Keratinocyte (primary cell): ENCODE data around the gene SOWAHA. TPM values are rescaled to one million over a fixed set of nuclear protein-coding genes. Genes with fewer than 3 reads are reported as not detected.

Experiments used
- DNase-seq: peaks from one replicate; pipeline ENCODE4 v3.0.0-alpha.2; 2011; ENCODE audit warnings: low read depth, missing footprints, low spot score
- FAIRE-seq: peaks from 2 replicates; lab custom pipeline; 2011; peaks lifted over from hg19 to GRCh38; lab: Jason Lieb, UNC
- H2AFZ ChIP-seq: 2 replicates; pipeline ENCODE4 v1.6.0; 2012; ENCODE audit warnings: low read length, control low read depth, inconsistent platforms; ENCODE audit not compliant: control insufficient read depth
- H3K27ac ChIP-seq: 2 replicates; pipeline ENCODE4 v1.5.1; 2011; ENCODE audit warnings: low read length; ENCODE audit not compliant: control insufficient read depth, insufficient read depth
- H3K27me3 ChIP-seq: 3 replicates; pipeline ENCODE4 v1.6.0; 2011; ENCODE audit warnings: low read length; ENCODE audit not compliant: control insufficient read depth, insufficient read depth; ENCODE audit errors: extremely low read depth
- H3K36me3 ChIP-seq, 2 experiments: 2 replicates in 1 of 2; 3 replicates in 1 of 2; pipeline ENCODE4 v1.5.1; 2011; ENCODE audit warnings: low read length in 2 of 2, mild to moderate bottlenecking in 1 of 2; ENCODE audit not compliant: control insufficient read depth in 2 of 2, insufficient read depth in 2 of 2; ENCODE audit errors: extremely low read depth in 1 of 2
- H3K4me1 ChIP-seq: 3 replicates; pipeline ENCODE4 v1.5.1; 2011; ENCODE audit warnings: low read length; ENCODE audit not compliant: control insufficient read depth, insufficient read depth; ENCODE audit errors: extremely low read depth
- H3K4me2 ChIP-seq: 3 replicates; pipeline ENCODE4 v1.6.0; 2011; ENCODE audit warnings: low read depth, low read length; ENCODE audit not compliant: control insufficient read depth, insufficient read depth; ENCODE audit errors: extremely low read depth
- H3K4me3 ChIP-seq, 3 experiments: fragments of 200-600 bp in 1 of 3; sonication (generic) in 1 of 3; 2 replicates in 2 of 3; 3 replicates in 1 of 3; pipeline ENCODE4 v1.5.1; 2011 to 2016; ENCODE audit warnings: low read length in 3 of 3, mild to moderate bottlenecking in 3 of 3, control low read depth in 2 of 3, inconsistent platforms in 1 of 3, low read depth in 1 of 3, mixed read lengths in 1 of 3, mixed run types in 1 of 3, moderate library complexity in 1 of 3; ENCODE audit not compliant: control insufficient read depth in 2 of 3, insufficient read depth in 2 of 3; ENCODE audit errors: extremely low read depth in 1 of 3
- H3K79me2 ChIP-seq: 2 replicates; pipeline ENCODE4 v1.6.0; 2012; ENCODE audit warnings: low read length; ENCODE audit not compliant: control insufficient read depth, insufficient read depth
- H3K9ac ChIP-seq: 3 replicates; pipeline ENCODE4 v1.6.0; 2011; ENCODE audit warnings: low read length; ENCODE audit not compliant: control insufficient read depth, insufficient read depth; ENCODE audit errors: extremely low read depth
- H3K9me1 ChIP-seq: 3 replicates; pipeline ENCODE4 v1.6.0; 2011; ENCODE audit warnings: low read length; ENCODE audit not compliant: control insufficient read depth, insufficient read depth; ENCODE audit errors: extremely low read depth
- H3K9me3 ChIP-seq: 2 replicates; pipeline ENCODE4 v1.5.1; 2012; ENCODE audit warnings: low read depth, low read length; ENCODE audit not compliant: control insufficient read depth
- H4K20me1 ChIP-seq: 3 replicates; pipeline ENCODE4 v1.6.0; 2011; ENCODE audit warnings: low read length; ENCODE audit not compliant: control insufficient read depth, insufficient read depth; ENCODE audit errors: extremely low read depth
- CTCF ChIP-seq, 3 experiments: IDR thresholded peaks in 1 of 3; conservative IDR thresholded peaks in 1 of 3; optimal IDR thresholded peaks in 1 of 3; 2 replicates in 2 of 3; 3 replicates in 1 of 3; pipeline versions ENCODE3 to v1.5.1; 2011; ENCODE audit warnings: low read length in 3 of 3, mild to moderate bottlenecking in 3 of 3, moderate library complexity in 2 of 3, control low read depth in 1 of 3, inconsistent platforms in 1 of 3; ENCODE audit not compliant: insufficient read depth in 2 of 3; ENCODE audit errors: extremely low read depth in 1 of 3
- EZH2 ChIP-seq: IDR thresholded peaks from one replicate; pipeline ENCODE4 v1.6.1; 2012; ENCODE audit warnings: inconsistent platforms, mild to moderate bottlenecking, low read length, moderate library complexity
- dilution Hi-C: fragments of 300-500 bp; cut with MboI; formaldehyde crosslinking; loops from one replicate; pipeline ENCODE4 v1.7.0; 2020; ENCODE audit warnings: low sequenced_read_pairs; ENCODE audit not compliant: extremely low pct_ligation_motif_present
- polyA plus RNA-seq, 5 experiments: library from polyadenylated mRNA; depleted of rRNA in 3 of 5; stranded (reverse) in 3 of 5; stranded (forward) in 1 of 5; unstranded in 1 of 5; fragments of >200 nt; gene quantifications; 1 replicate in 1 of 5; 2 replicates in 3 of 5; 3 replicates in 1 of 5; pipeline versions ENCODE4 v1.2.1 to v1.2.3, GENCODE V29; 2011 to 2012; ENCODE audit warnings: missing spikeins in 2 of 5, low read depth in 1 of 5, low replicate concordance in 1 of 5

SOWAHA gene
- polyA plus RNA-seq, 1 donor (not counting 4 experiments of a cell fraction or from before 2014, with no cell fraction given) = not detected

- Histone ChIP-seq H3K4me2 (no peak overlapping the region), H3K9me1 (no peaks in the 10 kb centered on the region), H3K4me1 (no peaks in the 10 kb centered on the region), H3K9me3 (no peaks in the 10 kb centered on the region), H3K36me3 (no peaks in the 10 kb centered on the region), H4K20me1 (no peaks in the 10 kb centered on the region), H3K27ac (no peak overlapping the region), H3K27me3 (peaks cover 24% of the 10 kb centered on the region), H3K79me2 (no peaks in the 10 kb centered on the region), H3K9ac (no peak overlapping the region), H2AFZ (no peak overlapping the region), H3K4me3 (no peak overlapping the region)
- dilution Hi-C loops = no loop called here
- DNase-seq (no peak), FAIRE-seq (no peak)
- TF ChIP-seq EZH2 (no peak), CTCF (optimal IDR thresholded peaks at IDR 0.05 in 1 of 3, IDR thresholded peaks at IDR 0.05 in 1 of 3, conservative IDR thresholded peaks at IDR 0.05 in 1 of 3; ENCODE audit: extremely low read depth in 1 of 3, insufficient read depth in 2 of 3, low read length in 3 of 3) (no peak)
Observed at GRCh38 chr5:132826424-132827082, 13.5 kb downstream of the SOWAHA start.

- no peak overlapping the region for H3K27ac ChIP-seq
- no peaks in the 10 kb centered on the region for H4K20me1 ChIP-seq
- no peak for TF ChIP-seq CTCF (optimal IDR thresholded peaks at IDR 0.05 in 1 of 3, IDR thresholded peaks at IDR 0.05 in 1 of 3, conservative IDR thresholded peaks at IDR 0.05 in 1 of 3; ENCODE audit: extremely low read depth in 1 of 3, insufficient read depth in 2 of 3, low read length in 3 of 3)
- no peak for TF ChIP-seq EZH2
- no peaks in the 10 kb centered on the region for H3K79me2 ChIP-seq
- no peaks in the 10 kb centered on the region for H3K36me3 ChIP-seq
- H3K9ac ChIP-seq = no peak overlapping the region
- no peak overlapping the region for H3K4me3 ChIP-seq
- no peaks in the 10 kb centered on the region for H3K9me1 ChIP-seq
- no peaks in the 10 kb centered on the region for H3K4me1 ChIP-seq
- dilution Hi-C loops = no loop called here
- no peaks in the 10 kb centered on the region for H3K9me3 ChIP-seq
- no peak overlapping the region for H2AFZ ChIP-seq
- peaks cover 24% of the 10 kb centered on the region for H3K27me3 ChIP-seq
- H3K4me2 ChIP-seq = no peak overlapping the region
- DNase-seq (no peak), FAIRE-seq (no peak)
Observed at GRCh38 chr5:132827943-132828673, 15.0 kb downstream of the SOWAHA start.
